ENCODE data around the gene SCG2. TPM values are rescaled to one million over a fixed set of nuclear protein-coding genes. Genes with fewer than 3 reads are reported as not detected.

The SCG2 gene
- total RNA-seq, 1 experiment from 2014 or later: 0.11 TPM

GRCh38 chr2:223590964-223591363 lies 11.2 kb downstream of the SCG2 start:
- no peak for ATAC-seq
- H3K4me3 Mint-ChIP-seq: no peak overlapping the region
- H3K9me3 Mint-ChIP-seq: no peaks in the 10 kb centered on the region
- H3K27me3 Mint-ChIP-seq (ENCODE audit: low read depth): no peaks in the 10 kb centered on the region
- POLR2A ChIA-PET: no interaction called here
- H3K27ac Mint-ChIP-seq: no peak overlapping the region
- TF ChIP-seq, protein P1, sequence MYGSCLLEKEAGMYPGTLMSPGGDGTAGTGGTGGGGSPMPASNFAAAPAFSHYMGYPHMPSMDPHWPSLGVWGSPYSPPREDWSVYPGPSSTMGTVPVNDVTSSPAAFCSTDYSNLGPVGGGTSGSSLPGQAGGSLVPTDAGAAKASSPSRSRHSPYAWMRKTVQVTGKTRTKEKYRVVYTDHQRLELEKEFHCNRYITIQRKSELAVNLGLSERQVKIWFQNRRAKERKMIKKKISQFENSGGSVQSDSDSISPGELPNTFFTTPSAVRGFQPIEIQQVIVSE (CRISPR knock-in tag; IDR thresholded peaks at IDR 0.05; ENCODE audit: borderline replicate concordance): no peak
- TF ChIP-seq IRF2 (CRISPR knock-in tag; IDR thresholded peaks at IDR 0.05; ENCODE audit: borderline replicate concordance, low read depth) (no peak), RELA (CRISPR knock-in tag; IDR thresholded peaks at IDR 0.05; ENCODE audit: borderline replicate concordance) (no peak), ERG (CRISPR knock-in tag; IDR thresholded peaks at IDR 0.05) (no peak), CREB1 (CRISPR knock-in tag; IDR thresholded peaks at IDR 0.05) (no peak), SOX15 (CRISPR knock-in tag; IDR thresholded peaks at IDR 0.05) (no peak), ZBTB43 (CRISPR knock-in tag; IDR thresholded peaks at IDR 0.05) (no peak), TCF7 (CRISPR knock-in tag; IDR thresholded peaks at IDR 0.05; ENCODE audit: low read depth) (no peak), MYBL2 (CRISPR knock-in tag; IDR thresholded peaks at IDR 0.05) (no peak), NR3C1 (CRISPR knock-in tag; conservative IDR thresholded peaks at IDR 0.05; ENCODE audit: low read depth) (no peak), MXD4 (CRISPR knock-in tag; IDR thresholded peaks at IDR 0.05; ENCODE audit: borderline replicate concordance) (no peak)
- TF ChIP-seq, protein P2, sequence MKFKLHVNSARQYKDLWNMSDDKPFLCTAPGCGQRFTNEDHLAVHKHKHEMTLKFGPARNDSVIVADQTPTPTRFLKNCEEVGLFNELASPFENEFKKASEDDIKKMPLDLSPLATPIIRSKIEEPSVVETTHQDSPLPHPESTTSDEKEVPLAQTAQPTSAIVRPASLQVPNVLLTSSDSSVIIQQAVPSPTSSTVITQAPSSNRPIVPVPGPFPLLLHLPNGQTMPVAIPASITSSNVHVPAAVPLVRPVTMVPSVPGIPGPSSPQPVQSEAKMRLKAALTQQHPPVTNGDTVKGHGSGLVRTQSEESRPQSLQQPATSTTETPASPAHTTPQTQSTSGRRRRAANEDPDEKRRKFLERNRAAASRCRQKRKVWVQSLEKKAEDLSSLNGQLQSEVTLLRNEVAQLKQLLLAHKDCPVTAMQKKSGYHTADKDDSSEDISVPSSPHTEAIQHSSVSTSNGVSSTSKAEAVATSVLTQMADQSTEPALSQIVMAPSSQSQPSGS (CRISPR knock-in tag; IDR thresholded peaks at IDR 0.05; ENCODE audit: borderline replicate concordance, low read depth): no peak
- CTCF ChIA-PET: no interaction called here
- H3K4me1 Mint-ChIP-seq: no peaks in the 10 kb centered on the region
- no peak for DNase-seq (ENCODE audit: low spot score)
- no peaks in the 10 kb centered on the region for H3K36me3 Mint-ChIP-seq

DNA sequence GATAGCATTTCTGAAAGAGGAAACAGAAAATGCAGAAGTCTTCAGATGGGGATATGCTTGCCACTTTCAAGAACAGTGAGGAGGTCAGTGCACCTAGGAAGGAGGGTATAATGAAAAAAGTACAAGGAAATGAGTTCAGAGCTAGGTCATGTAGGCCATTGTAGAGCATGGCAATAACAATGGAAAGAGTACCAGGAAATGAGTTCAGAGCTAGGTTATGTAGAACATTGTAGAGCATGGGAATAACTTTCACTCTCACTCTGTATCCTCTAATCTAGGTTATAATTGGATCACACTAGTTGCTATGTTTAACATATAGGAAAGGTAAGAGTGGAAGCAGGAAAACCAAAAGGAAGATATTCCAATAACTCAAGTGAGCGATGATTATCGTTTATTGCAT lies 12.3 kb downstream of the SCG2 start:
- H3K27me3 Mint-ChIP-seq (ENCODE audit: low read depth): no peaks in the 10 kb centered on the region
- CTCF ChIA-PET: no interaction called here
- H3K9me3 Mint-ChIP-seq: no peaks in the 10 kb centered on the region
- TF ChIP-seq HMGA2 (CRISPR knock-in tag; IDR thresholded peaks at IDR 0.05): no peak
- TF ChIP-seq, protein P1 (CRISPR knock-in tag; IDR thresholded peaks at IDR 0.05; ENCODE audit: borderline replicate concordance): no peak
- H3K27ac Mint-ChIP-seq: no peak overlapping the region
- H3K36me3 Mint-ChIP-seq: no peaks in the 10 kb centered on the region
- no peaks in the 10 kb centered on the region for H3K4me1 Mint-ChIP-seq
- POLR2A ChIA-PET: no interaction called here
- H3K4me3 Mint-ChIP-seq: no peak overlapping the region
- ATAC-seq (no peak), DNase-seq (ENCODE audit: low spot score) (no peak)

GRCh38 chr2:223588251-223588650 lies 13.9 kb downstream of the SCG2 start:
- no peaks in the 10 kb centered on the region for H3K9me3 Mint-ChIP-seq
- DNase-seq (ENCODE audit: low spot score) (no peak), ATAC-seq (no peak)
- no peaks in the 10 kb centered on the region for H3K27me3 Mint-ChIP-seq (ENCODE audit: low read depth)
- no peaks in the 10 kb centered on the region for H3K4me1 Mint-ChIP-seq
- POLR2A ChIA-PET: no interaction called here
- H3K4me3 Mint-ChIP-seq: no peak overlapping the region
- H3K27ac Mint-ChIP-seq: no peak overlapping the region
- CTCF ChIA-PET: interaction anchor here (1.1 kb wide), 1 partner anchor 210 kb away, joined by 4 read pairs; no protein-coding TSS in a partner anchor
- H3K36me3 Mint-ChIP-seq: no peaks in the 10 kb centered on the region
- TF ChIP-seq ZNF121 (CRISPR knock-in tag; IDR thresholded peaks at IDR 0.05) (no peak), RELA (CRISPR knock-in tag; IDR thresholded peaks at IDR 0.05; ENCODE audit: borderline replicate concordance) (no peak), TEAD1 (CRISPR knock-in tag; IDR thresholded peaks at IDR 0.05) (no peak), ZNF512 (CRISPR knock-in tag; IDR thresholded peaks at IDR 0.05; ENCODE audit: borderline replicate concordance) (no peak), ATF1 (CRISPR knock-in tag; IDR thresholded peaks at IDR 0.05) (no peak), ZNF317 (CRISPR knock-in tag; IDR thresholded peaks at IDR 0.05; ENCODE audit: borderline replicate concordance, low read depth) (no peak)
- TF ChIP-seq, protein P3, sequence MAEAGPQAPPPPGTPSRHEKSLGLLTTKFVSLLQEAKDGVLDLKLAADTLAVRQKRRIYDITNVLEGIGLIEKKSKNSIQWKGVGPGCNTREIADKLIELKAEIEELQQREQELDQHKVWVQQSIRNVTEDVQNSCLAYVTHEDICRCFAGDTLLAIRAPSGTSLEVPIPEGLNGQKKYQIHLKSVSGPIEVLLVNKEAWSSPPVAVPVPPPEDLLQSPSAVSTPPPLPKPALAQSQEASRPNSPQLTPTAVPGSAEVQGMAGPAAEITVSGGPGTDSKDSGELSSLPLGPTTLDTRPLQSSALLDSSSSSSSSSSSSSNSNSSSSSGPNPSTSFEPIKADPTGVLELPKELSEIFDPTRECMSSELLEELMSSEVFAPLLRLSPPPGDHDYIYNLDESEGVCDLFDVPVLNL (CRISPR knock-in tag; IDR thresholded peaks at IDR 0.05; ENCODE audit: borderline replicate concordance, low read depth): no peak
- TF ChIP-seq, protein P4, sequence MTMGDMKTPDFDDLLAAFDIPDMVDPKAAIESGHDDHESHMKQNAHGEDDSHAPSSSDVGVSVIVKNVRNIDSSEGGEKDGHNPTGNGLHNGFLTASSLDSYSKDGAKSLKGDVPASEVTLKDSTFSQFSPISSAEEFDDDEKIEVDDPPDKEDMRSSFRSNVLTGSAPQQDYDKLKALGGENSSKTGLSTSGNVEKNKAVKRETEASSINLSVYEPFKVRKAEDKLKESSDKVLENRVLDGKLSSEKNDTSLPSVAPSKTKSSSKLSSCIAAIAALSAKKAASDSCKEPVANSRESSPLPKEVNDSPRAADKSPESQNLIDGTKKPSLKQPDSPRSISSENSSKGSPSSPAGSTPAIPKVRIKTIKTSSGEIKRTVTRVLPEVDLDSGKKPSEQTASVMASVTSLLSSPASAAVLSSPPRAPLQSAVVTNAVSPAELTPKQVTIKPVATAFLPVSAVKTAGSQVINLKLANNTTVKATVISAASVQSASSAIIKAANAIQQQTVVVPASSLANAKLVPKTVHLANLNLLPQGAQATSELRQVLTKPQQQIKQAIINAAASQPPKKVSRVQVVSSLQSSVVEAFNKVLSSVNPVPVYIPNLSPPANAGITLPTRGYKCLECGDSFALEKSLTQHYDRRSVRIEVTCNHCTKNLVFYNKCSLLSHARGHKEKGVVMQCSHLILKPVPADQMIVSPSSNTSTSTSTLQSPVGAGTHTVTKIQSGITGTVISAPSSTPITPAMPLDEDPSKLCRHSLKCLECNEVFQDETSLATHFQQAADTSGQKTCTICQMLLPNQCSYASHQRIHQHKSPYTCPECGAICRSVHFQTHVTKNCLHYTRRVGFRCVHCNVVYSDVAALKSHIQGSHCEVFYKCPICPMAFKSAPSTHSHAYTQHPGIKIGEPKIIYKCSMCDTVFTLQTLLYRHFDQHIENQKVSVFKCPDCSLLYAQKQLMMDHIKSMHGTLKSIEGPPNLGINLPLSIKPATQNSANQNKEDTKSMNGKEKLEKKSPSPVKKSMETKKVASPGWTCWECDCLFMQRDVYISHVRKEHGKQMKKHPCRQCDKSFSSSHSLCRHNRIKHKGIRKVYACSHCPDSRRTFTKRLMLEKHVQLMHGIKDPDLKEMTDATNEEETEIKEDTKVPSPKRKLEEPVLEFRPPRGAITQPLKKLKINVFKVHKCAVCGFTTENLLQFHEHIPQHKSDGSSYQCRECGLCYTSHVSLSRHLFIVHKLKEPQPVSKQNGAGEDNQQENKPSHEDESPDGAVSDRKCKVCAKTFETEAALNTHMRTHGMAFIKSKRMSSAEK (CRISPR knock-in tag; IDR thresholded peaks at IDR 0.05; ENCODE audit: borderline replicate concordance): no peak
